GM12878 (cell line): ENCODE results near the gene ARHGAP19. TPM values are rescaled to one million over a fixed set of nuclear protein-coding genes. Genes with fewer than 3 reads are reported as not detected.

ENCODE experiments used
- ATAC-seq: fragments of 200-7000 bp; cut with Tn5 transposase; 3 replicates; pipeline ENCODE4 v1.9.1; 2020; ENCODE audit warnings: mild to moderate bottlenecking, moderate library complexity
- BruUV-seq: library from RNA; stranded (reverse); fragments of 400-500 nt; replicated peaks from 2 replicates; lab custom pipeline; 2021; lab: Mats Ljungman, UMichigan
- CTCF ChIA-PET: fragments of 300-600 bp; sonication (Branson Sonifier 250); formaldehyde crosslinking; extraction: SDS; loops from one replicate; lab custom pipeline; 2021; ENCODE audit warnings: inconsistent platforms; lab: Yijun Ruan, JAX
- POLR2A ChIA-PET: fragments of 350-600 bp; formaldehyde crosslinking; extraction: SDS; loops from one replicate; lab custom pipeline; 2021; ENCODE audit warnings: inconsistent platforms; lab: Charles Lee
- RAD21 ChIA-PET: fragments of 300-600 bp; sonication (Branson Sonifier 250); formaldehyde crosslinking; loops from one replicate; lab custom pipeline; 2023; ENCODE audit warnings: antibody characterized with exemption; ENCODE audit not compliant: unreplicated experiment; lab: Charles Lee
- SMC1A ChIA-PET: fragments of 300-600 bp; sonication (Branson Sonifier 250); formaldehyde crosslinking; loops from one replicate; lab custom pipeline; 2023; ENCODE audit not compliant: unreplicated experiment, uncharacterized antibody; lab: Charles Lee
- DNase-seq: peaks from one replicate; pipeline ENCODE4 v3.0.0-alpha.2; 2011; ENCODE audit warnings: low read depth, low spot score
- FAIRE-seq: peaks from 3 replicates; lab custom pipeline; 2011; peaks lifted over from hg19 to GRCh38; lab: Jason Lieb, UNC
- H2AFZ ChIP-seq: 2 replicates; pipeline ENCODE4 v1.6.0; 2011; ENCODE audit warnings: low read depth, low read length, control low read depth; ENCODE audit not compliant: control insufficient read depth
- H3K27ac ChIP-seq: 2 replicates; pipeline ENCODE4 v1.5.1; 2011; ENCODE audit warnings: control low read depth; ENCODE audit not compliant: control insufficient read depth, insufficient read depth
- H3K27me3 ChIP-seq, 2 experiments: replicated peaks in 1 of 2; 2 replicates each; pipeline versions ENCODE4 v1.6.0 to v1.6.1; 2011; ENCODE audit warnings: low read length in 1 of 2; ENCODE audit not compliant: control insufficient read depth in 2 of 2, insufficient read depth in 2 of 2
- H3K36me3 ChIP-seq, 2 experiments: 2 replicates each; pipeline ENCODE4 v1.5.1; 2011; ENCODE audit warnings: low read length in 1 of 2; ENCODE audit not compliant: control insufficient read depth in 2 of 2, insufficient read depth in 2 of 2
- H3K4me1 ChIP-seq: 2 replicates; pipeline ENCODE4 v1.6.1; 2011; ENCODE audit warnings: mild to moderate bottlenecking, low read length, moderate library complexity, mixed read lengths; ENCODE audit not compliant: control insufficient read depth, insufficient read depth
- H3K4me2 ChIP-seq: 2 replicates; pipeline ENCODE4 v1.6.0; 2011; ENCODE audit warnings: control low read depth; ENCODE audit not compliant: control insufficient read depth, insufficient read depth
- H3K4me3 ChIP-seq: fragments of 200-600 bp; sonication (generic); 2 replicates; pipeline ENCODE4 v1.5.1; 2016
- H3K79me2 ChIP-seq: 2 replicates; pipeline ENCODE4 v1.6.0; 2011; ENCODE audit warnings: low read length; ENCODE audit not compliant: control insufficient read depth, insufficient read depth
- H3K9ac ChIP-seq: 2 replicates; pipeline ENCODE4 v1.8.0; 2011; ENCODE audit warnings: low read length, control low read depth, mixed read lengths; ENCODE audit not compliant: control insufficient read depth, insufficient read depth
- H3K9me3 ChIP-seq: replicated peaks from 3 replicates; pipeline ENCODE4 v1.5.1; 2011; ENCODE audit warnings: mild to moderate bottlenecking, low read length; ENCODE audit not compliant: control insufficient read depth, insufficient read depth
- H4K20me1 ChIP-seq: 2 replicates; pipeline ENCODE4 v1.6.0; 2011; ENCODE audit not compliant: control insufficient read depth, insufficient read depth
- BMI1 ChIP-seq: fragments of 450-650 bp; IDR thresholded peaks from 2 replicates; pipeline ENCODE4 v1.6.1; 2016; ENCODE audit warnings: mild to moderate bottlenecking, moderate library complexity, borderline replicate concordance
- FOXK2 ChIP-seq: fragments of 450-650 bp; IDR thresholded peaks from 2 replicates; pipeline ENCODE4 v1.6.1; 2017; ENCODE audit warnings: mild to moderate bottlenecking, moderate library complexity
- HDAC2 ChIP-seq: fragments of 200-600 bp; sonication (generic); IDR thresholded peaks from 2 replicates; pipeline ENCODE4 v1.6.1; 2017
- MYC ChIP-seq: IDR thresholded peaks from 2 replicates; pipeline ENCODE4 v1.6.1; 2011; ENCODE audit warnings: mild to moderate bottlenecking, low read length, moderate library complexity, inconsistent platforms; ENCODE audit not compliant: insufficient read depth, insufficient replicate concordance, insufficient read length, severe bottlenecking
- NFYA ChIP-seq: IDR thresholded peaks from 2 replicates; pipeline ENCODE4 v1.6.1; 2011; ENCODE audit warnings: low read depth, mild to moderate bottlenecking, low read length, improper control_type of control experiment, borderline replicate concordance
- RB1 ChIP-seq: fragments of 450-650 bp; formaldehyde crosslinking; IDR thresholded peaks from 2 replicates; pipeline ENCODE4 v1.6.1; 2017; ENCODE audit warnings: mild to moderate bottlenecking, borderline replicate concordance
- SKIL ChIP-seq: fragments of 450-650 bp; IDR thresholded peaks from 2 replicates; pipeline ENCODE4 v1.6.1; 2017; ENCODE audit warnings: mild to moderate bottlenecking, low read depth, inconsistent platforms; ENCODE audit not compliant: poor library complexity, severe bottlenecking
- SREBF1 ChIP-seq: IDR thresholded peaks from 2 replicates; pipeline ENCODE4 v1.6.1; 2012; ENCODE audit warnings: mild to moderate bottlenecking, low read length
- ZBED1 ChIP-seq: IDR thresholded peaks from 2 replicates; pipeline ENCODE4 v1.6.1; 2016; ENCODE audit warnings: borderline replicate concordance
- ZBTB11 ChIP-seq: fragments of 450-650 bp; formaldehyde crosslinking; IDR thresholded peaks from 2 replicates; pipeline ENCODE4 v1.5.0; 2022; ENCODE audit warnings: mild to moderate bottlenecking, missing genetic modification characterization
- WGBS: methylation state at CpG from one replicate; pipeline ENCODE4 v1.1.6; 2016; ENCODE audit warnings: low lambda C conversion rate; ENCODE audit not compliant: insufficient replicate concordance, insufficient coverage; ENCODE audit errors: missing lambda C conversion rate; 5-methylcytosine and 5-hydroxymethylcytosine counted together
- in situ Hi-C: fragments of 300-500 bp; cut with MboI; formaldehyde crosslinking; loops from 9 replicates; pipeline ENCODE4 v1.14.3; 2018; ENCODE audit warnings: mixed read lengths
- intact Hi-C: fragments of 100-400 bp; cut with micrococcal nuclease; formaldehyde crosslinking; loops from one replicate; pipeline ENCODE4 v1.14.2; 2022; ENCODE audit not compliant: unreplicated experiment
- polyA plus RNA-seq, 11 experiments: library from polyadenylated mRNA; depleted of rRNA in 4 of 11; unstranded in 6 of 11; stranded (reverse) in 5 of 11; fragments of >200 nt; fragmentation: Nextera tagmentation in 4 of 11; fragmentation: Illumina TruSeq in 1 of 11; extraction: Ambion mirVana in 4 of 11; extraction: Trizol in 1 of 11; gene quantifications; 1 replicate in 1 of 11; 2 replicates in 10 of 11; pipeline versions ENCODE4 v1.2.1 to v1.2.3, GENCODE V29; 2011 to 2016; ENCODE audit warnings: inconsistent platforms in 2 of 11, missing spikeins in 2 of 11, low read depth in 1 of 11
- total RNA-seq, 4 experiments: library from RNA; depleted of rRNA in 3 of 4; stranded (reverse); fragments of >200 nt in 3 of 4; fragmentation: Illumina TruSeq in 1 of 4; extraction: Trizol in 1 of 4; gene quantifications; 2 replicates each; pipeline versions ENCODE4 v1.2.1 to v1.2.3, GENCODE V29; 2013 to 2021
- TF ChIP-seq, protein P1 (sequence below): IDR thresholded peaks from 2 replicates; pipeline ENCODE4 v1.6.1; 2011; ENCODE audit warnings: low read depth, mild to moderate bottlenecking, low read length, moderate library complexity, borderline replicate concordance; ENCODE audit errors: extremely low read depth
- TF ChIP-seq, protein P2 (sequence below): fragments of 450-650 bp; IDR thresholded peaks from 2 replicates; pipeline ENCODE4 v1.6.1; 2017; ENCODE audit warnings: mild to moderate bottlenecking, moderate library complexity

ARHGAP19 gene
- total and polyA plus RNA-seq, 10 of the 15 experiments (the other 5 are each of a cell fraction or from before 2014, with no cell fraction given) = 13.3 to 40.7 (median 22.6) TPM

DNA sequence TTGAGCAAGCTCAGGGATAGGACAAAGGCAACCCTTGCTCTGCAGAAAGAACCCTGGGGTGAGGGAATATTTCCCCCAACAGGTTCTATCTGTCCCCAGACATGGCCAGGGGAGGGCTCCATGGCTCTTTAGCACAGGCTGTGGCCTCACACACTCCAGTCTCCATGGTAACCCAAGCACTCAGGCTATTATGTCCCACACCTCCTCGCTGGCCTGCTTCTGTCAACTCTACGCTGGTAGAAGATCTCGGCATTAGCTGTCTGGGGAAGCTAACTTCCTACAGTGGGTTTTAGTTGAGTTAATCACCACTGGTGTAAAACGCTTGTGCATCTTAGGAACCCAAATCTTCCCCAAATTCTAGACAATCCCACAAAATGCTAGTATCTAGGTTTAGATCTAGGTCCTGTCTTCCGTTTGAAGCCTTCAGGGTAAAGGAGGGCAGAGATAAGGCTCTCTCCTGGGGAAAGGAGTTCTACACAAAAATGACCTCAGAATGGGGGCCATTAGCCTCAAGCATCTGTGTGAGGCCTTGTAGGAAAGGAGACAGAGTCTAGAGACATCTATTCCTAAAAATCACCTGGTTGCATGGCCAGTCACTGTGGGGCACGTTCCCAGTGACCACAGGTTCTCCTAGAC is 70.0 kb downstream of the ARHGAP19 start (continued):
- TF ChIP-seq, protein P1, sequence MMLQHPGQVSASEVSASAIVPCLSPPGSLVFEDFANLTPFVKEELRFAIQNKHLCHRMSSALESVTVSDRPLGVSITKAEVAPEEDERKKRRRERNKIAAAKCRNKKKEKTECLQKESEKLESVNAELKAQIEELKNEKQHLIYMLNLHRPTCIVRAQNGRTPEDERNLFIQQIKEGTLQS = no peak

DNA sequence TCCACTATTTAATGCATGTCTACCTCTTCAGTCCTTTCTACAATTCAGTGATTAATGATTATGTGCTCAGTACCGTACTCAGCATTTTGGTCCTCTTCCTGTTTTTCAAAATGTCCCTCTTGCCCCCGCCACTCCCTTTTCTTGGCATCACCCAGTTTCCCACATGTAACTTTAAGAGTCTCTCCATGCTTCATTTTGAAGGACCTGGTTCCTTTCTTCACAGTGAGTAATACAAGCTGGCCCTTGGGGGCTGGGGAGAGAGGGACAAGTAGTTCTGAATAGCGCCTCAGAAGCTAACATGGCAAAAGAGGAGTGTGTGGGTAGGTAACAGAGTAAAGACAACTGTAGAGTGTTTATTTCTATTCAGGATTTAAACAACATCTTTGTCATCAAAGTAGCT is 72.1 kb downstream of the ARHGAP19 start:
- Histone ChIP-seq H3K4me1 (peaks cover 7% of the 10 kb centered on the region; the same call in 1 of the 2 replicates), H3K9ac (no peak overlapping the region), H3K27me3 (no peaks in the 10 kb centered on the region), H3K9me3 (no peaks in the 10 kb centered on the region), H2AFZ (no peak overlapping the region), H3K27ac (no peak overlapping the region), H3K4me2 (no peak overlapping the region), H3K79me2 (no peaks in the 10 kb centered on the region), H3K4me3 (no peak overlapping the region), H3K36me3 (peaks cover 1 to 6% of the 10 kb centered on the region in 2 experiments; a peak in 2 of 4 replicates), H4K20me1 (no peaks in the 10 kb centered on the region)
- ChIA-PET RAD21 (no interaction called here), SMC1A (interaction anchor here (0.7 to 1.4 kb wide), 3 partner anchors 10 to 24 kb away, joined by 3 to 8 read pairs (median 3); no protein-coding TSS in a partner anchor), CTCF (interaction anchor here (0.6 to 7.0 kb wide), 7 partner anchors 11 to 228 kb away, joined by 3 to 49 read pairs (median 5); no protein-coding TSS in a partner anchor), POLR2A (no interaction called here)
- BruUV-seq = no TSS peak
- WGBS = 100% methylated on average over 3 of the region's 3 CpGs
- intact Hi-C loops (no loop called here), in situ Hi-C loops (no loop called here)
- DNase-seq (no peak), FAIRE-seq (no peak), ATAC-seq (no peak)
- no peak for TF ChIP-seq RB1
- TF ChIP-seq, protein P2, sequence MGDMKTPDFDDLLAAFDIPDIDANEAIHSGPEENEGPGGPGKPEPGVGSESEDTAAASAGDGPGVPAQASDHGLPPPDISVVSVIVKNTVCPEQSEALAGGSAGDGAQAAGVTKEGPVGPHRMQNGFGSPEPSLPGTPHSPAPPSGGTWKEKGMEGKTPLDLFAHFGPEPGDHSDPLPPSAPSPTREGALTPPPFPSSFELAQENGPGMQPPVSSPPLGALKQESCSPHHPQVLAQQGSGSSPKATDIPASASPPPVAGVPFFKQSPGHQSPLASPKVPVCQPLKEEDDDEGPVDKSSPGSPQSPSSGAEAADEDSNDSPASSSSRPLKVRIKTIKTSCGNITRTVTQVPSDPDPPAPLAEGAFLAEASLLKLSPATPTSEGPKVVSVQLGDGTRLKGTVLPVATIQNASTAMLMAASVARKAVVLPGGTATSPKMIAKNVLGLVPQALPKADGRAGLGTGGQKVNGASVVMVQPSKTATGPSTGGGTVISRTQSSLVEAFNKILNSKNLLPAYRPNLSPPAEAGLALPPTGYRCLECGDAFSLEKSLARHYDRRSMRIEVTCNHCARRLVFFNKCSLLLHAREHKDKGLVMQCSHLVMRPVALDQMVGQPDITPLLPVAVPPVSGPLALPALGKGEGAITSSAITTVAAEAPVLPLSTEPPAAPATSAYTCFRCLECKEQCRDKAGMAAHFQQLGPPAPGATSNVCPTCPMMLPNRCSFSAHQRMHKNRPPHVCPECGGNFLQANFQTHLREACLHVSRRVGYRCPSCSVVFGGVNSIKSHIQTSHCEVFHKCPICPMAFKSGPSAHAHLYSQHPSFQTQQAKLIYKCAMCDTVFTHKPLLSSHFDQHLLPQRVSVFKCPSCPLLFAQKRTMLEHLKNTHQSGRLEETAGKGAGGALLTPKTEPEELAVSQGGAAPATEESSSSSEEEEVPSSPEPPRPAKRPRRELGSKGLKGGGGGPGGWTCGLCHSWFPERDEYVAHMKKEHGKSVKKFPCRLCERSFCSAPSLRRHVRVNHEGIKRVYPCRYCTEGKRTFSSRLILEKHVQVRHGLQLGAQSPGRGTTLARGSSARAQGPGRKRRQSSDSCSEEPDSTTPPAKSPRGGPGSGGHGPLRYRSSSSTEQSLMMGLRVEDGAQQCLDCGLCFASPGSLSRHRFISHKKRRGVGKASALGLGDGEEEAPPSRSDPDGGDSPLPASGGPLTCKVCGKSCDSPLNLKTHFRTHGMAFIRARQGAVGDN = no peak
- no peak for TF ChIP-seq ZBED1
- no peak for TF ChIP-seq NFYA
- no peak for TF ChIP-seq ZBTB11 (CRISPR knock-in tag)
- TF ChIP-seq SKIL = no peak
- no peak for TF ChIP-seq MYC
- no peak for TF ChIP-seq FOXK2
- TF ChIP-seq BMI1 = no peak
- TF ChIP-seq SREBF1 = no peak
- TF ChIP-seq HDAC2 = no peak
